GM18508 (cell line): ENCODE measurements around the gene TNFRSF13B.
"Not testable (repeated sequence)": the region's sequence is repeated elsewhere in the genome, so short reads cannot be mapped to it uniquely, and the experiment has no call there.

Source experiments
- ATAC-seq: cut with Tn5 transposase; IDR thresholded peaks from one replicate; pipeline ENCODE4 v1.9.1; 2021; ENCODE audit warnings: moderate number of reproducible peaks; ENCODE audit not compliant: insufficient read depth, unreplicated experiment

The TNFRSF13B gene

DNA sequence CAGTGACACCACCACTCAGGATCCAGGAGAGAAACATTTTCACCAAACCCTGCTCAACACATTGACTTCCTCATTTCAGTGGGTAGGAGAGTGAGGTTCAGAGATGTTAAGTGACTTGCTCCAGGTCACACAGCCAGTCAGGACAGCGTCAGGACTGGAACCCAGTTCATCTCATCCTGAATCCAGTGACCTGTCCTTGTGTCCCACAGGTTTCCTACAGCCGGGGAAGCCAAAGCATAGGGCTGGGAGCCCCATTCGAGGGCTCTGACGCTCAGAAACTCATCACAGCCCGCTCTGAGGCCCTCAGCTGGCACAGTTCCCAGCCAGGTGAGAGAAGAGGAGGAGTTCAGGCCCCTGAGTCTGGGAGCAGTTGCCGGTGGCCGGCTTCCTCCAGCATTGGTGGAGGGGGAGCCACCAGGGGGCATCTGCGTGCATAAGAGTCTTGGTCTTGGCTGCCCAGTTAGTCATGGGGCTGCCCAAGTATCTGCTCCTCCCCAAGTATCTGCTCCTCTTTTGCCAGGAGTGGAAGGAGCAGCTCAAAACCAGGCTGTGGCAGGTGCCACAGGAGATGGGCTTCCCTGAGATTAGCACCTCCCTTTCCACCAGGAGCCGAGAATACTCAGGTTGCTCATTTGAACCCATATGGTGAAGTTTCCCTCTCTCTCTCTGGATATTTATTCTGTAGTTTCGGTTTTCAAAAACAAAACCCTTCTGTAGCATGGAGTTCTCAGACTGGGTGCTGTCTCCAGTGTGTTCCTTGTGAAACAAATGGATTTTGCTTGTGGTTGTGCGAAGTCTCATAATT is 56.0 kb downstream of the TNFRSF13B start:
- ATAC-seq = no peak

DNA sequence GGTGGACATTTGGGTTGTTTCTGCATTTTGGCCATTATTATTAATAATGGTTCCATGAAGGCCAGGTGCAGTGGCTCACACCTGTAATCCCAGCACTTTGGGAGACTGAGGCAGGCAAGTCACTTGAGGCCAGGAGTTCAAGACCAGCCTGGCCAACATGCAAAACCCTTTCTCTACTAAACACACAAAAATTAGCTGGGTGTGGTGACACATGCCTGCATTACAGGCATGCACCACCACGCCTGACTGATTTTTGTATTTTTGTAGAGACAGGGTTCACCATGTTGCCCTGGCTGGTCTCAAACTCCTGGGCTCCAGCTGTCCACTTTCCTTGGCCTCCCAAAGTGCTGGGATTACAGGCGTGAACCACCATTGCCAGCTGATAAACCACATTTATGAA is 58.5 kb downstream of the TNFRSF13B start:
- no peak for ATAC-seq

DNA sequence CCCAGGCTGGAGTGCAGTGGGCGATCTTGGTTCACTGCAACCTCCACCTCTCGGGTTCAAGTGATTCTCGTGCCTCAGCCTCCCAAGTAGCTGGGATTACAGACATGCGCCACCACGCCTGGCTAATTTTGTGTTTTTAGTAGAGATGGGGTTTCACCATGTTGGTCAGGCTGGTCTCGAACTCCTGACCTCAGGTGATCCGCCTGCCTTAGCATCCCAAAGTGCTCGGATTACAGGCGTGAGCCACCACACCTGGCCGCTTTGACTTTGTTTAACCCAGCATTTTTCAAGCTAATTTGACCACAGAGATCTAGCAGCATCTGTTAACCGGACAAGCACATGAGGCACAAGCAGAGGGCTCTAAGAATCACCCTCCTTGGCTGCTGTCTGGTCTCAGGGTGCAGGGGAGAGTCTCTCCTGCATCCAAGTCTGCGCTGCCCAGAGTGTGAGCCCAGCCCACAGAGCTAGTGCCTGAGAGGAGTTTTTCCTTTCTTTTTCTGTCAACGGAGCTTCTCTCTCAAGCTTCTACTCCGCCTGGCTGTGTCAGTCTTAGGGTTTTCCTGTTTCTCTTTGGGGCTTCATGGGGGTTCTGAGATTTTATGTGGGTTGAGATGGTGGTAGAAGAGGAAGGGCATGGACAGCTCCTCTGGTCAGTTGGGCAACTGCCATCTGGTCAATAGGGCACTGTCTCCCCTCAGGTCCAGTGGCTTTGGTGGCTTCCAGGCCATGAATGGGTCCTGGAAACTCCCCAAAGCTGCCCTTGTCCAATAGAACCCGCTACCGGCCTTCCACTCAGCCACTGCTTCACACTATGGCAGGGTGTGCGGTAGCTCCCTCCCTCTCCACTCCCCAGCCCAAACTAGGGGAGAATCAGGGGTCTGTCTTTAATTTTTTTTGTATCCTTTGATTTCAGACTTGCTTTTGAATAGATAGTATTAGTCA is 59.6 kb downstream of the TNFRSF13B start:
- ATAC-seq = no peak

DNA sequence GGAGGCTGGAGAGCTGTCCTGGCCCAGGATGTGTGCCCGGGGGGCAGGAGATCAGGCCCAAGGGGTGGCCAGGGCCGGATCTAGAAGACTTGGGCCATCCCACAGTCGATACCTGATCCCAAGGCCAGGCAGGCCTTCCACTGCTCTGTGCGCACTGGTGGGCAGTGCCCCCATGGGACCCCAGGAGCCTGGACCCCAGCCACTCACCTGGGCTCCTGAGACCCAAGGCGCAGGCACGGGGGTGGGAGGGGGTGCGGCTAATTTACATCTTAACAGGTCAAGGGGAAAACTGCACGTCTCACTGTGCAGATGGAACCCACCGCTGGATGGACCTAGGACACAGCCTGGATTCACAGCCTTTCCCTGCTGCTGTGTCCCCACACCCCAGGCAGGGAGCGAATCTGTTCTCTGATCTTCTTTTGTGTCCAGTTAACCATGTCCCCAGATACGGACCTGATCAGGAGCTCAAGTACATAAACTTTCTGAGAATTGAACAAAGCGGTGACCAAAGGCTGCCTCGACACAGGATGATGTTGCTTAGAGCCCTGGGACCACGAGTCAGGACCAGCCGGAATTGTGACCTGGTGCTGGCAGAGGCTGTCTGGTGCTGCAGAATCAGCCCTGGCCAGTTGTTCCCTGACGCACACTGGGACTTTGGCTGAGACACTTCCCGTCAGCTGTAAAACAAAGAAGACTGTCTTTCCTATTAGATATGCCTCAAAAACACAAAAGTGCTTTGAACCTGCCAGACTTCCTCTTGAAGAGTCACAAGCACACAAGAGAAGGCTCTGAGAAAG is 60.6 kb downstream of the TNFRSF13B start:
- no peak for ATAC-seq

DNA sequence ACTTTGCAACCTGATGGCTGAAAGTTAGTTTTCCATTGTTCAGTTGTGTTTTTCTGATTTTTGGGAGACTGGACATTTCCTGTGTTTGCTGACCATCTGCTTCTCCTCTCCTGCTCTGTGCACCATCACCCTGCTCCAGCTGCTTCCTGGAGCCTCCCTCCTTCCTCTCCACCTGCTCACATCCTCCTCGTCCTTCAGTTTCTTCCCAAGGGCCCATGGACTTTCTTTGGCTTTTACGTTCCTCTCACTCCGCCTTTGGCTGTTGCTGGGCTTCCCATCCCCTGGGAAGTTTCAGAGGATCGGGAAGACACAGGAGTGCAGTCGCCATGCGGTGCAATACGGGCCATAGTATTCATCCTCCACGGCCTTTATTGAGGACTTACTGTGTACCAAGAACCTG is 61.6 kb downstream of the TNFRSF13B start:
- no peak for ATAC-seq

DNA sequence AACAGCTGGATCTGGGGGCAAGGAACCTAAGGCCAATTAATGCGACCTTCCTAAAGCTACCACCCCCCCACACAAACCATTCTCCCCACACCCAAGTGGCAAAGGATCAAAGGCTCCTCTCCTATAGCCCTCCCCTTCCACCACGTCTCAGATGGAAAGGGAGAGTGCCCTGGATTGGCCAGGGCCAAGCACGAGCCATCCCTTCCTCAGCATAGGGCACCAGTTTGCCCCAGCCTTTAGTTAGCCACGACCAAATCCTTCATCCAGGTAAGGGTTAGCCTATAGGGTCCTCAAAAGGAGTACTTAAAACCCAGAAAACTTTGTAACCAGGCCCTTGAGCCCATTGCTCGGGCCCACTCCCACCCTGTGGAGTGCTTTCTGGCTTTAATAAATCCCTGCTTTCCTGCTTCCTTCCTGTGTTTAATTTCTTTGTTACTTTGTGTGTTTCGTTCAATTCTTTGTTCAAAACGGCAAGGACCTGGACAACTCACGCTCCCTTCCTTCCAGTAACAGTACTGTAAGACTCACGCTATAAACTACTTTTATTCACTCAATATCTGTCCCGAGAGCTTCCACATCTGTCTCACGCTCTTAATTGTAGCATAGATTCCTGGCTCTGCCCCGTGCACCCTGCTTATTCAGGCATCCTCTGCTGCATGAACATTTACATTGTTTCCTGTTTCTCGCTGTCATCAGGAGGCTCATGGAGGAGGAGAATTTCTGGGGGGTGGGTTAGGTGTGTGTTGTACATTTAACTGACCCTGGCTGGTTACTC is 62.3 kb downstream of the TNFRSF13B start:
- no peak for ATAC-seq

DNA sequence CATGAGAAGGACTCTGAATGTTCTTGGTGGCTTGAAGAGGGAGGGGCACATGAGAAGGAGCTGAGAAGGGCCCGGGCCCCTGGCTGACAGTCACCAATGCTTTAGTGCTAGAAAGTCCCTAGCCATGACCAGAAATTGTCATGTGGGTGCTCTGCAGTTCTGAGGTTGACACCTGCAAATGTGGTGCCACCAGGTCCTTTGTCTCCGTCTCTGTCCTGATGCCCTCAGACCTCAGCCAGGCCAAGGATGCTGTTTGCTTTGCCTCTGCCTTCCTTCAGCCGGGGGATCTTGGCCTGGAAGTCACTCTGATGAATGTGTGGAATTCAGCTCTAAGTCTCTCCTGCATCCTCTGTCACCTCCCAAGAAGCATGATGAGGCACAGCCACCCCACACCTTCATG is 63.6 kb downstream of the TNFRSF13B start:
- no peak for ATAC-seq

DNA sequence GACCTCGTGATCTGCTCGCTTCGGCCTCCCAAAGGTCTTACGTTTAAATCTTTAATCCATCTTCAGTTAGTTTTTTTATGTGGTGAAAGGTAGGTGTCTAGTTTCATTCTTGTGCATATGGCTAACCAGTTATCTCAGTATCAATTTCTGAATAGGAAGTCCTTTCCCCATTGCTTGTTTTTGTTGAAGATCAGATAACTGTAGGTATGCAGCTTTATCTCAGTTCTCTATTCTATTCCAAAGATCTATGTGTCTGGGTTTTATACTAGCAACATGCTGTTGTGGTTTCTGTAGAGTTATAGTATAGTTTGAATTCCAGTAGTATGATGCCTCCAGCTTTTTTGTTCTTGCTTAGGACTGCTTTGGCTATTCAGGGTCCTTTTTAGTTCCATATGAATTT is 65.2 kb downstream of the TNFRSF13B start:
- no peak for ATAC-seq

DNA sequence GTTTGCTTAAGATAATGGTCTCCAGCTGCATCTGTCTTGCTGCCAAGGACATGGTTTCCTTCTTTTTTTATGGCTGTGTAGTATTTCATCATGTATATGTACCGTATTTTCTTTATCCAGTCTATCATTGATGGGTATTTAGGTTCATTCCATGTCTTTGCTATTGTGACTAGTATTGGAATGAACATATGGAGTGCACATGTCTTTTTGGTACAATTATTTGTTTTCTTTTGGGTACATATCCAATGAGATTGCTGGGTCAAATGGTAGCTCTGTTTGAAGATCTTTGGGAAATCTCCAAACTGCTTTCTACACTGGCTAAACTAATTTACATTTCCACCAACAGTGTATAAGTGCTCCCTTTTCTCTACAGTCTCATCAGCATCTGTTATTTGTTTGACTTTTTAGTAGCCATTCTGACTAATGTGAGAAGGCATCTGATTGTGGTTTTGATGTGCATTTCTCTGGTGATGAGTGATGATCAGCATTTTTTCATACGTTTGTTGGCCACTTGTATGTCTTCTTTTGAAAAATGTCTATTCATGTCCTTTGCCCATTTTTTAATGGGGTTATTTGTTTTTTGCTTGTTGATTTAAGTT is 66.2 kb downstream of the TNFRSF13B start:
- ATAC-seq = no peak

DNA sequence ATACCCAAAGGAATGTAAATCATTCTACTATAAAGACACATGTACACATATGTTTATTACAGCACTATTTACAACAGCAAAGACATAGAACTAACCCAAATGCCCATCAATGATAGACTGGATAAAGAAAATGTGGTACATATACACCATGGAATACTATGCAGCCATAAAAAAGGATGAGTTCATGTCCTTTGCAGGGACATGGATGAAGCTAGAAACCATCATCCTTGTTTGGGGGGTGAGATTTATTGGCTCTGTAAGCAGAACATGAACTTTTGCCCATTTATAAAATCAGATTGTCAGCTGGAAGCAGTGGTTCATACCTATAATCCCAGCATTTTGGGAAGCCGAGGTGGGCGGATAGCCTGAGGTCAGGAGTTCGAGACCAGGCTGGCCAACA is 68.8 kb downstream of the TNFRSF13B start:
- ATAC-seq = not testable (repeated sequence)

DNA sequence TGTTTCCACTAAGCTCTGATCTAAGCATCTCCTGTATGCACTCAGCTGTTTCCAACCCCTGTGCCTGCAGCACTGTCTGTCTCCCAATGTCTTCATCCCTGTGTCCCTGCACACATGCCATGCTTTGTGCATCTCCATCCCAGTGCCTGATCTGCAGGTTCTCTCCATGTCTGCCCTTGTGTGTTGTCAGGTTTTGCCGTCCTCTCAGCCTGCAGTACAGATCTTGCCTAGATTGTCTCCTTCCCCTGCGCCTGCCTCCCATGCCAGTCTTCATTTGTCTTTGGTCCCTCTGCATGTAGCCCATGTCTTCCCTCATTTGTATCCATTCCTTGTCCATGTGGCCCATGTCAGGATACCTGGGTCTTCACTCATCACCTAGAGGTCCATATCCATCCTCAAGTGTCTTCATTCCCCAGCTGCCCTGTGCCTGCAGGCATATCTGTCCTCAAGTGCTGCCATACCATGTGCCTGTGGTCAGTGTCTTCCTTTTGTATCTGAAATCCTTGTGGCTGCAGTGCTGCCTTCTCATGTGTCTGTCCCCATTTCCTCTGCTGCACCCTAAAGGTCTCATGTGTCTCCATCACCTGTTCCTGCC is 71.5 kb downstream of the TNFRSF13B start:
- no peak for ATAC-seq

DNA sequence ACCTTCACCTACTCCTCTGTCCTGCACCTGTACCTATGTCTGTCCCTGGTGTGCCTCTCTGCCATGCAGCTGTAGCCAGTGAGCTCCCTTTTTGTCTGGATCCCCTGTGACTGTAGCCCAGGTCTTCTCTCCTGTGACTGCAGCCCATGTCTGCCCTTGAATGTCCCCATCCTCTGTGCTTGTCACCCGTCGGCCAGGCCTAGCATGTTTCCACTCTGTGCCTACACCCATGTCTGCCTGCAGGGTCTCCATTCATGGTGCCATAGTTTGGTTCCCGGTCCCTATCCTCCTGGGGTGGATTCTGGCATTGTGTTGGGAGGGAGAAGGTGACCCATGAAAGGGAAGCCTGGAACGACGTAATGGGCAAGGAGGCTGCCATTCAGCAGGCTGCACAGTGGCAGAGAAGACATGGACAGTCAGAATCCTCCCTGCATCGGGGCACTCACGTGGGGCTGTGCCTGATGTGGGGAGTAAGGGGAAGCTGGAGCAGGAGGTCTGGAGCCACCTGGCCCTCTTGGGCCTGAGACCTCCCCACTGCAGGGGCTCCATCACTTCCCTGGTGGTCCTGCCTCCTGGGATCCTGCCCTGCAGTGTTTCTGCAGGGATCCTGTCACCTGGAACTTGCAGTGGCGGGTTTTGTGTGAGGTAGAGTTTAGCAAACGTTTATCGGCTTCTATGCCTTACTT is 74.6 kb downstream of the TNFRSF13B start:
- ATAC-seq = not testable (repeated sequence)

DNA sequence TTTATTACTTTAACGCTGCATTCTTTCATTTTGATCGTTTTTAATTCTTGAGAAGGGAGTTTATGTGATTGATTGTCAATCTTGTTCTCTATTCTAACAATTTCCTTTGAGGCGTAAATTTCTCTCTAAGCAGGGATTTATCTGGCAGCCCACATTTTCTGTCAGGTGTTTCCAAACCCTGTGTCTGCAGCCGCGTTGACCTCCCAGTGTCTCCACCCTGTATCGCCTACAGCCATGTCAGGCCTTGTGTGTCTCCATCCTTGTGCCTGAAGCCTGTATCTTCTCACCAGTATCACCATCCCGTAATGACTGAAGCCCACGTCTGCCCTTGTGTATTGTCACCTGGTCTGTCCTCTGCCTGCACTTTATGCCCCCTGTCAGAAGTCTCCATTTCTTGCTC is 75.7 kb downstream of the TNFRSF13B start:
- ATAC-seq = not testable (repeated sequence)

DNA sequence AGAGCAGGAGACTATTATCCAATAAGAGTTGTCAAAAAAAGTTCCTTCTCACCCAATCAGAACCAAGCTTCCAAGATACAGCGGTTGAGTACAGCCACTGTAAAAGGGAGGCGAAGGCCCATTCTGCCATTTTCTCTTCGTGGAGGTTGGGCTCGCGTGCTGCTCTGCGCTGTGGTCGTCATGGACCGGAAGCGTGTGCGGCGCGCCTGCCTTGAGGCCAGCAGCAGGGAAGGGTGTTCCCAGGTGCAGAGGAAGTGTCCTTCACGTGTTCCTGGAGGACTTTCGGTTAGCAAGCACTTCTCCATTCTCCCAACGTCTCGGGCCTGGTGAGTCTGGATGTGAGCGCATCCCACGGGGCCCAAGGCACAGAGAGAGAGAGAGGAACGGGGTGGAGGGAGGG is 78.4 kb downstream of the TNFRSF13B start:
- ATAC-seq = not testable (repeated sequence)

DNA sequence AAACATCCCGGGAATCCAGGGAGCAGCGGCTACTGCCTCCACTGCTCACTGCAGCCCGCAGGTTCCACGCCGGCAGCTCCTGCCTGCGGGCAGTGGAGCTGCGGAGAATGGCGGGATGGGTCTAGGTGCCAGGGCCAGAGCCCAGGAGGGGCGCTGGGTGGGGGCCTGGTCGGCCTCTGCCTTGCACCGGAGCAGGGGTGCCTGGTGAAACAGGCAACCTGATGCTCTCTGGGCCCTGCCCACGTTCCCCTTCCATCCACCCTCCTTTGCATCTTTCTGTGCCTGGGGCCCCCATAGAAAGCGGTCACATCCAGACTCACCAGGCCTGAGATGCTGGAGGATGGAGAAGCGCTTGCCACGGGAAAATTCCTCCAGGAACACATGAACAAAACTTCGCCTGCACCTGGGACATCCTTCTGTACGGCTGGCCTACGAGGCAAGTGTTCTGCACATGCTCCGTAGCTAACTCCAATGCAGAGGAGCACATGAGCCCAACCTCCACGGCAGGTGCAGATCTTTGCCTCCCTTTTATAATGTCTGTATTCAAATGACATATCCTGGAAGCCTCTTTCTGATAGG is 79.0 kb downstream of the TNFRSF13B start:
- not testable (repeated sequence) for ATAC-seq

DNA sequence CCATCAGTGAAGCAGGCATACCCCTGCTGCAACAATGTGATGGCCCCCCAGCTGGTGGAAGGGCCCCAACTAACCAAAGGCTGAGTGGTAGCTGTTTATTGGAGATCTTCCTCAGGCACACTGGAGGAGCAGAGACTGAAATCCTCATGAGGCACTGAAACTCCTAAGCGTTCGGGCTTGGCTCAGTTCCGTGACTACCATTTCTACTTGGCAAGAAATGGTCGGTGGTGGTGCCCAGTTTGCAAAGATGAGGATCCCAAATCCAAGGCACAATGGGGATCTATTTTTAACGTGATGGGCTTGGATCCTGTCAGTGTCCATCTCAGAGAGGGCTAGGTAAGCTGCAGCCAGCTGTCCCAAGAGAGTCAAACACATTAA is 82.8 kb downstream of the TNFRSF13B start:
- ATAC-seq = no peak
